Stimulated activated CD4-positive, alpha-beta T cell treated with anti-CD3 and anti-CD28 coated beads, TNF-alpha, amount 100 ng/mL, for 4 hours (primary cell): ENCODE data around the gene STAT2.
"Not testable (repeated sequence)": the region's sequence is repeated elsewhere in the genome, so short reads cannot be mapped to it uniquely, and the experiment has no call there.

Experiments used
- DNase-seq, 3 experiments: peaks; one replicate each; pipeline ENCODE4 v3.0.0-alpha.2; 2020; ENCODE audit warnings: low read depth in 3 of 3

STAT2 gene

GRCh38 chr12:56359851-56360767 lies at the start of gene STAT2:
Gene STAT2, minus strand, starts transcription at chr12:56360107. Its CDS starts 3,536 bp downstream, at chr12:56356571.
- DNase-seq: peak; percentile 93 to 98 (median 98)

- no peak for DNase-seq
Observed at GRCh38 chr12:56408799-56409417, 49.0 kb upstream of the STAT2 start.

DNA sequence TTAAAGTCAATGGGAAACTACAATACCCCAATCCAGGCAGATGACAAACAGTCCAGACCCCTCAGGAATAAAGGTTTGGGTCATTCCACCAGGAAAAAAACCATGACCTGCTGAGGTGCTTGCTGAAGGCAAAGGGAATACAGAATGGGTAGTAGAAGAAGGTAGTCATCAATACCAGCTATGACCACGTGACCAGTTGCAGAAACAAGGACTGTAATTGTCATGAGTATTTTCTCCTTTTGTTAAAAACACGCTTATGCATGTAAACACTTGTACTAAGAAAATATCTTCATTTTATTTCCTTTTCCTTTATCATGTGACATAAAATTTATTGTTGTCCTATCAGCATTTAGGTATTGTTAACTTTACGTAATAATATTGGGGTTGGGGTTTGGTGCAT lies 44.3 kb upstream of the STAT2 start:
- not testable (repeated sequence) for DNase-seq

DNA sequence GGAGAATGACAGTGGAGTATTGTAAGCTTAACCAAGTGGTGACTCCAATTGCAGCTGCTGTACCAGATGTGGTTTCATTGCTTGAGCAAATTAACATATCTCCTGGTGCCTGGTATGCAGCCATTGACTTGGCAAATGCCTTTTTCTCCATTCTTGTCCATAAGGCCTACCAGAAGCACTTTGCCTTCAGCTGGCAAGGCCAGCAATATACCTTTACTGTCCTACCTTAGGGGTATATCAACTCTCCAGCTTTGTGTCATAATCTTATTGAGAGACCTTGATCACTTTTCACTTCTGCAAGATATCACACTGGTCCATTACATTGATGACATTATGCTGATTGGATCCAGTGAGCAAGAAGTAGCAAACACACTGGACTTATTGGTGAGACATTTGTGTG lies 41.7 kb upstream of the STAT2 start:
- DNase-seq: not testable (repeated sequence)

DNA sequence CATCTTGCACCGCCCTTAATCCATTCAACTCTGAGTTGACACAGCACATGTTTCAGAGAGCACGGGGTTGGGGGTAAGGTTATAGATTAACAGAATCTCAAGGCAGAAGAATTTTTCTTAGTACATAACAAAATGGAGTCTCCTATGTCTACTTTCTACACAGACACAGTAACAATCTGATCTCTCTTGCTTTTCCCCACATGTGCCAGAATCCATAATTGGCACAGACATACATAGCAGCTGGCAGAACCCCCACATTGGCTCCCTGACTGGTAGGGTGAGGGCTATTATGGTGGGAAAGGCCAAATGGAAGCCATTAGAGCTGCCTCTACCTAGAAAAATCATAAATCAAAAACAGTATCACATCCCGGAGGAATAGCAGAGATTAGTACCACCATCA lies 41.2 kb upstream of the STAT2 start:
- not testable (repeated sequence) for DNase-seq

- DNase-seq: not testable (repeated sequence)
Observed at GRCh38 chr12:56399466-56399865, 39.6 kb upstream of the STAT2 start.

DNA sequence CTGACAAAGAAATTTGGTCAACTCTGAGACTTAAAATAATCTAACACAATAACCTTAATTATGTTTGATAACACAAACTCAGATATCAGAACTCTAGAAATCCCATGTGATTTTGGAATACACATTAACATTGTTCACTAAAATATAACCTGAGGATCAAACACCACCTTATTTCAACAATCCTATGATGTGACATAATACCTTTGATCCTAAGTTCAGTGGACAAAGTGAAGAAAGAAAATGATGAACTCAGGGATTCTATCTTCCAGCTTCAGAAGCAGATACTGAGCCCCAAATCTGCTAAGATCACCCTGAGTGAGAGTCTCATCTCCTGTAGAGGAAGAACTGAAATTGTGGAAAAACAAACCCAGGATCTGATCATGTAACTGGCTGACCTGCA lies 38.4 kb upstream of the STAT2 start:
- no peak for DNase-seq

- no peak for DNase-seq
Observed at GRCh38 chr12:56392331-56392730, 32.4 kb upstream of the STAT2 start.

DNA sequence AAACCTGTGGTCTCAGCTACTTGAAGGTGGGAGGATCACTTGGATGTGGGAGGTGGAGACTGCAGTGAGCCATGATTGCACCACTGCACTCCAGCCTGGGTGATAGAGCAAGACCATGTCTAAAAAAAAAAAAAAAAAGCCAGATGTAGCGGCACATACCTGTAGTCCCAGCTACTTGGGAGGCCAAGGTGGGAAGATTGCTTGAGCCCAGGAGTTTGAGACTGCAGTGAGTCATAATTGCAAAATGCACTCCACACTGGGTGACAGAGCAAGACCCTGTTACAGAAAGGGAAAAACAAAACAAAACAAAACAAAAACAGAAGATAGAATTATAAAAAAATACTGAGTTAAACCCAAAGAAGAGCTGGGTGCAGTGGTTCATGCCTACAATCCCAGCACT lies 31.8 kb upstream of the STAT2 start:
- no peak for DNase-seq

- DNase-seq: no peak
Observed at GRCh38 chr12:56389412-56389811, 29.5 kb upstream of the STAT2 start.

DNA sequence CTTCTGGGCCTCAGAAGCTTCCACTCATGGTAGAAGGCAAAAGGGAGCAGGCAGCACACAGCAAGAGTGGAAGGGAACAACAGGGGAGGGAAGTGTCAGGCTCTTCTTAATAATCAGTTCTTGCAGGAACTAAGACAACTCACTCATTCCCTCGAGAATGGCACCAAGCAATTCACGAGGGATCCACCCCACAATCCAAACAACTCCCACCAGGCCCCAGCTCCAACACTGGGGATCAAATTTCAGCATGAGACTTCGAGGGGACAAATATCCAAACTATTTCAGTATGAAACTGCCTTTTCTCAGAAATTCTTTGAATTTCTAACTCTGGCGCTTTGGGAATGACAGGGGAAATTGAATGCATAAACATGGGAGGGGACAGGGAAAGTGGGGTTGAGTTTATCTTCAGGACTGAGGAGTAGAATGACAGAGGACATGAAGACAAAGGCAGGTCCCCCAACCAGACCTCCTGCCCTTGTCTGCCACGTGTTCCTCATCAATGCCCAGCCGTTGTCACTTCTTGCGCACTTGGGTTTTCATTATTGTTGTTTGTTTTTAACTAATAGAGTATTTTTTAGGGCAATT lies 27.3 kb upstream of the STAT2 start:
- DNase-seq: no peak

GRCh38 chr12:56385873-56386272 lies 26.0 kb upstream of the STAT2 start:
- DNase-seq: no peak

DNA sequence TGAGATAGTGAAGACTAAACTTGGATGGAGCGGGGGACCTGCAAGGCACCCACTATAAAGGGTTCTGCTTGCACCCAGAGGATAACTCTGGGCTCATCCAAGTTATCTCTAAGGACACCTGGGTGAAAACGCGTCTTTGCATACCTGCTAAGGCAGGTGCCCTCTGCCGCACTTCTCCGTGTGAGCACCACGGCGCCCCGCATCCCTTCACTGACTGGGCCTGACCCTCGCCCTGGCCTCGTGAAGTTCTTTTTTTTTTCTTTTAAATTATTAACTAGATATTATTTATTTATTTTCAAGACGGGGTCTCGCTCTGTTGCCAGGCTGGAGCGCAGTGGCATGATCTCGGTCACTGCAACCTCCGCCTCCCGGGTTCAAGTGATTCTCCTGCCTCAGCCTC lies 22.7 kb upstream of the STAT2 start:
- no peak for DNase-seq

- no peak for DNase-seq
Observed at GRCh38 chr12:56377989-56378316, 18.0 kb upstream of the STAT2 start.

- DNase-seq: no peak
Observed at GRCh38 chr12:56377310-56377988, 17.5 kb upstream of the STAT2 start.

- DNase-seq: no peak
Observed at GRCh38 chr12:56375598-56376434, 15.9 kb upstream of the STAT2 start.

- no peak for DNase-seq
Observed at GRCh38 chr12:56374726-56375597, 15.1 kb upstream of the STAT2 start.

- DNase-seq: no peak
Observed at GRCh38 chr12:56373515-56373914, 13.6 kb upstream of the STAT2 start.

- no peak for DNase-seq
Observed at GRCh38 chr12:56366948-56367347, 7.0 kb upstream of the STAT2 start.
